IMR-90 (cell line): ENCODE data around the gene IMPG1.

ENCODE experiments used
- CTCF ChIP-seq: conservative IDR thresholded peaks from 2 replicates; pipeline ENCODE4 v1.5.1; 2012; ENCODE audit warnings: mild to moderate bottlenecking, low read depth, low read length, improper control_type of control experiment
- USF2 ChIP-seq: fragments of 150-350 bp; IDR thresholded peaks from 2 replicates; pipeline ENCODE4 v1.6.1; 2017; ENCODE audit warnings: mild to moderate bottlenecking, antibody characterized with exemption, low read length, low read depth

GRCh38 chr6:75991941-75992340, 80.5 kb downstream of the IMPG1 start:
- TF ChIP-seq CTCF (no peak), USF2 (no peak)
